Kidney epithelial cell (primary cell): ENCODE results near the gene RCAN3. TPM values are rescaled to one million over a fixed set of nuclear protein-coding genes. Genes with fewer than 3 reads are reported as not detected.
"Not testable (repeated sequence)": the region's sequence is repeated elsewhere in the genome, so short reads cannot be mapped to it uniquely, and the experiment has no call there.

ENCODE experiments used
- DNase-seq: peaks from one replicate; pipeline ENCODE4 v3.0.0-alpha.2; 2010; ENCODE audit warnings: low read depth
- H3K27me3 ChIP-seq: 2 replicates; pipeline ENCODE4 v1.6.0; 2011; ENCODE audit warnings: low read length; ENCODE audit not compliant: control insufficient read depth, insufficient read depth
- H3K36me3 ChIP-seq: 2 replicates; pipeline ENCODE4 v1.5.1; 2011; ENCODE audit warnings: low read length; ENCODE audit not compliant: control insufficient read depth, insufficient read depth
- H3K4me3 ChIP-seq: 2 replicates; pipeline ENCODE4 v1.5.1; 2011; ENCODE audit warnings: low read depth, mild to moderate bottlenecking, control low read depth, low read length
- CTCF ChIP-seq: IDR thresholded peaks from 2 replicates; pipeline ENCODE4 v1.5.1; 2011; ENCODE audit warnings: mild to moderate bottlenecking, moderate library complexity, low read length, control low read depth, inconsistent platforms; ENCODE audit not compliant: insufficient read depth, poor library complexity, severe bottlenecking
- total RNA-seq: library from RNA; depleted of rRNA; stranded (reverse); fragments of >200 nt; gene quantifications from 2 replicates; pipeline ENCODE4 v1.2.3, GENCODE V29; 2015

Gene RCAN3
- total RNA-seq, 1 donor from 2014 or later = 24.4 TPM

GRCh38 chr1:24459551-24460266 lies 42.9 kb upstream of the RCAN3 start:
- Histone ChIP-seq H3K36me3 (peaks cover under 1% of the 10 kb centered on the region), H3K4me3 (no peak overlapping the region), H3K27me3 (no peaks in the 10 kb centered on the region)
- DNase-seq = peak; percentile 19
- no peak for TF ChIP-seq CTCF

GRCh38 chr1:24462128-24462527 lies 40.5 kb upstream of the RCAN3 start:
- H3K27me3 ChIP-seq, H3K4me3 ChIP-seq, DNase-seq, H3K36me3 ChIP-seq: not testable (repeated sequence)

GRCh38 chr1:24463776-24464735 lies 38.6 kb upstream of the RCAN3 start:
- DNase-seq = no peak
- Histone ChIP-seq H3K36me3 (peaks cover 2% of the 10 kb centered on the region), H3K27me3 (no peaks in the 10 kb centered on the region), H3K4me3 (no peak overlapping the region)
- TF ChIP-seq CTCF = no peak

- H3K36me3 ChIP-seq = peaks cover 2% of the 10 kb centered on the region
- TF ChIP-seq CTCF = no peak
Observed at GRCh38 chr1:24465099-24465498, 37.5 kb upstream of the RCAN3 start.

GRCh38 chr1:24465638-24466037 lies 37.0 kb upstream of the RCAN3 start:
- Histone ChIP-seq H3K36me3 (peaks cover 2% of the 10 kb centered on the region), H3K4me3 (no peak overlapping the region), H3K27me3 (no peaks in the 10 kb centered on the region)
- no peak for DNase-seq
- no peak for TF ChIP-seq CTCF

More at GRCh38 chr1:24465099-24465498, 37.5 kb upstream of the RCAN3 start:
- no peak overlapping the region for H3K4me3 ChIP-seq
- no peak for DNase-seq
- H3K27me3 ChIP-seq = no peaks in the 10 kb centered on the region

- H3K27me3 ChIP-seq = no peaks in the 10 kb centered on the region
- no peak overlapping the region for H3K4me3 ChIP-seq
- TF ChIP-seq CTCF = no peak
- peaks cover 2% of the 10 kb centered on the region for H3K36me3 ChIP-seq
- no peak for DNase-seq
Observed at GRCh38 chr1:24468685-24469316, 33.8 kb upstream of the RCAN3 start.
